ENCODE data around the gene PLA2G4A.

Gene PLA2G4A

DNA sequence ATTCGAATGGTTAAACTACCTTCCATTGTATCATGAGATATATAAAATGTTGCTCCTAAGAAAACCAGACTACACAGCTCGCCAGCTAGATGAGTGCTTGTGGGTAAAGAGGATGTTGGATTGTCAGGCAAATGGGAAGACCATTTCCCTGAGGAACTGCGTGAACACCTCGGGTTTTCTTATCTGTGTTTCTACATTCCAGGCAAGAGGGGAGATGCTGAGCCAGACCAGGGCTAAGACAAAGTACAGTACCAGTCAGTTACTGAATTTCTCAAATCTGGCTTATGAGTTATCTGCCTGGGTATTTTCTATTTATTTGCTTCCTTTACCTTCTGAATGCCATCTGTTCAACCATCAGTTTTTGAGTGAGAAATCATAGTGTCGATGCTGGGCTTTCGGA lies 170.8 kb downstream of the PLA2G4A start:
- H3K27ac ChIP-seq (ENCODE audit: low read depth, low read length, poor library complexity, severe bottlenecking), result no peak overlapping the region
- H3K27me3 ChIP-seq (ENCODE audit: insufficient read depth, low read length), result no peaks in the 10 kb centered on the region
- H3K4me3 ChIP-seq (ENCODE audit: low read depth, low read length, poor library complexity, severe bottlenecking), result no peak overlapping the region
- H3K9me3 ChIP-seq (ENCODE audit: low read length), result no peaks in the 10 kb centered on the region
- no peaks in the 10 kb centered on the region for H3K36me3 ChIP-seq (ENCODE audit: insufficient read depth, low read length)
- no peaks in the 10 kb centered on the region for H3K9me2 ChIP-seq (ENCODE audit: low read depth, low read length)
- H4K20me1 ChIP-seq (ENCODE audit: insufficient read depth, low read length), result no peaks in the 10 kb centered on the region
- H2AFZ ChIP-seq (ENCODE audit: low read length), result no peak overlapping the region
- TF ChIP-seq, protein P1, sequence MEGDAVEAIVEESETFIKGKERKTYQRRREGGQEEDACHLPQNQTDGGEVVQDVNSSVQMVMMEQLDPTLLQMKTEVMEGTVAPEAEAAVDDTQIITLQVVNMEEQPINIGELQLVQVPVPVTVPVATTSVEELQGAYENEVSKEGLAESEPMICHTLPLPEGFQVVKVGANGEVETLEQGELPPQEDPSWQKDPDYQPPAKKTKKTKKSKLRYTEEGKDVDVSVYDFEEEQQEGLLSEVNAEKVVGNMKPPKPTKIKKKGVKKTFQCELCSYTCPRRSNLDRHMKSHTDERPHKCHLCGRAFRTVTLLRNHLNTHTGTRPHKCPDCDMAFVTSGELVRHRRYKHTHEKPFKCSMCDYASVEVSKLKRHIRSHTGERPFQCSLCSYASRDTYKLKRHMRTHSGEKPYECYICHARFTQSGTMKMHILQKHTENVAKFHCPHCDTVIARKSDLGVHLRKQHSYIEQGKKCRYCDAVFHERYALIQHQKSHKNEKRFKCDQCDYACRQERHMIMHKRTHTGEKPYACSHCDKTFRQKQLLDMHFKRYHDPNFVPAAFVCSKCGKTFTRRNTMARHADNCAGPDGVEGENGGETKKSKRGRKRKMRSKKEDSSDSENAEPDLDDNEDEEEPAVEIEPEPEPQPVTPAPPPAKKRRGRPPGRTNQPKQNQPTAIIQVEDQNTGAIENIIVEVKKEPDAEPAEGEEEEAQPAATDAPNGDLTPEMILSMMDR (IDR thresholded peaks at IDR 0.05; ENCODE audit: low read length), result no peak
- no peak for TF ChIP-seq EZH2 (IDR thresholded peaks at IDR 0.05; ENCODE audit: borderline replicate concordance, low read length)
- no peaks in the 10 kb centered on the region for H3F3A ChIP-seq (ENCODE audit: insufficient read depth, low read length)
- no peaks in the 10 kb centered on the region for H3K79me2 ChIP-seq (ENCODE audit: insufficient read depth, low read length)
- H3K9ac ChIP-seq (ENCODE audit: low read length), result no peak overlapping the region
- no peak overlapping the region for H3K4me2 ChIP-seq (ENCODE audit: low read length)
- no peaks in the 10 kb centered on the region for H3K4me1 ChIP-seq (ENCODE audit: insufficient read depth, low read length, severe bottlenecking)

DNA sequence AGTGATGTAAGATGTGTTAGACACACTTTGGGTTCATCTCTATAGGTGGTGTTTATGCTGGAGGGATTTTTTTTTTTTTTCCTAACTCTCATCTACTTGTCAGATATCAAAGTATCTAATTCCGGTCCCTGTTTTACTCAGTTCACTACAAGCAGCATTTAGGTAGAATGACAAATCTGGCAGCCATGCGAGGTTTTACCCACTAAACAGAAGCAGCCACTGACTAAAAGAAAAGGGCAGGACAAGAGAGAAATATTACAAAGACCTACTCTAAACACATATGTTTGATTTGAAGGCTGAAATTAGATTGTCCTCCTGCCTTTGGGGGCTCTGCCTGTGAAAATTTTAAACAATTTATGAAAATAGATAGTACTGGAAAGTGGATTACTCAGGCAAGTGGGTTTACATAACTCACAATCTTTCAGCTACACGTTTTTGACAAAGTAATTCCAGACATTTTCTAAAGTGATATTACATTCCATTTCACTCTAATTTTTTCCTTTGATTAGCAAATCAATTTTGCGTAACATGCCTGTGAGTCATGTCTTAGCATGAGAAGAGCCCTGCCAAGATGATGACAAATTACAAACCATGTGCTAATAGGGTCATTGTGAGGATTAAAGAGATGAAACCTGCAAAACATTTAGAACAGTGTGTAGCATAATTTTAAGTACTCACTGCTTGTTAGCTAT lies 172.6 kb downstream of the PLA2G4A start:
- Histone ChIP-seq H3K9me3 (ENCODE audit: low read length) (no peaks in the 10 kb centered on the region), H3K9ac (ENCODE audit: low read length) (no peak overlapping the region), H3K79me2 (ENCODE audit: insufficient read depth, low read length) (no peaks in the 10 kb centered on the region), H3K27ac (ENCODE audit: low read depth, low read length, poor library complexity, severe bottlenecking) (no peak overlapping the region), H3K27me3 (ENCODE audit: insufficient read depth, low read length) (no peaks in the 10 kb centered on the region), H3K9me2 (ENCODE audit: low read depth, low read length) (no peaks in the 10 kb centered on the region), H3K36me3 (ENCODE audit: insufficient read depth, low read length) (no peaks in the 10 kb centered on the region), H3K4me3 (ENCODE audit: low read depth, low read length, poor library complexity, severe bottlenecking) (no peak overlapping the region), H4K20me1 (ENCODE audit: insufficient read depth, low read length) (no peaks in the 10 kb centered on the region), H3K4me1 (ENCODE audit: insufficient read depth, low read length, severe bottlenecking) (no peaks in the 10 kb centered on the region), H3F3A (ENCODE audit: insufficient read depth, low read length) (no peaks in the 10 kb centered on the region), H3K4me2 (ENCODE audit: low read length) (no peak overlapping the region), H2AFZ (ENCODE audit: low read length) (no peak overlapping the region)
- TF ChIP-seq, protein P1 (IDR thresholded peaks at IDR 0.05; ENCODE audit: low read length), result no peak
- TF ChIP-seq EZH2 (IDR thresholded peaks at IDR 0.05; ENCODE audit: borderline replicate concordance, low read length), result no peak

DNA sequence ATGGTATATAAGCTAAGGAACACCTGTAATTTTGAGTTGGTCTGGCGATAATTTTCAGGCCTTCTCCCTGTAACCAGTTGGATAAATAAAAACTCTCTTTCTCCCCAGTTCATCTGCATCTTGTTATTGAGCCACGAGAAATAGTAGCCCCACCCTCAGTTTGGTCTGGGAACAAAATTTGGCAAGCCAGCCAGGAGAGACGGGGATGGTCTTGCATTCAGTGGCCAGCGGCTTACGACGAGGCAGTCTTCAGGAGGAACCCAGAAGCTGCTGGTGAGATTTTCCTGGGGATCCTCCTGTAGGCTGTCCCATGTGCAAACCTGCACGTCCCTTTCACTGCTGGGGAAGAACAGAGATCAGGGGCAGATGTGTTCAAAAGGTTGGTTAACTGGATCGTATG lies 174.6 kb downstream of the PLA2G4A start:
- H3K9me3 ChIP-seq (ENCODE audit: low read length), result 0 out of 2 replicates have a peak, but pooled peaks cover 2% of the 10 kb centered on the region
- no peaks in the 10 kb centered on the region for H3K36me3 ChIP-seq (ENCODE audit: insufficient read depth, low read length)
- H4K20me1 ChIP-seq (ENCODE audit: insufficient read depth, low read length), result no peaks in the 10 kb centered on the region

More for the DNA sequence above, 174.6 kb downstream of the PLA2G4A start:
- H3K27ac ChIP-seq (ENCODE audit: low read depth, low read length, poor library complexity, severe bottlenecking), result no peak overlapping the region
- H3K27me3 ChIP-seq (ENCODE audit: insufficient read depth, low read length), result no peaks in the 10 kb centered on the region
- H3K9me2 ChIP-seq (ENCODE audit: low read depth, low read length), result no peaks in the 10 kb centered on the region
- TF ChIP-seq, protein P1 (IDR thresholded peaks at IDR 0.05; ENCODE audit: low read length), result no peak
- TF ChIP-seq EZH2 (IDR thresholded peaks at IDR 0.05; ENCODE audit: borderline replicate concordance, low read length), result no peak
- H3K4me3 ChIP-seq (ENCODE audit: low read depth, low read length, poor library complexity, severe bottlenecking), result no peak overlapping the region
- H2AFZ ChIP-seq (ENCODE audit: low read length), result no peak overlapping the region
- H3F3A ChIP-seq (ENCODE audit: insufficient read depth, low read length), result no peaks in the 10 kb centered on the region
- no peaks in the 10 kb centered on the region for H3K4me1 ChIP-seq (ENCODE audit: insufficient read depth, low read length, severe bottlenecking)
- H3K9ac ChIP-seq (ENCODE audit: low read length), result no peak overlapping the region
- no peak overlapping the region for H3K4me2 ChIP-seq (ENCODE audit: low read length)
- no peaks in the 10 kb centered on the region for H3K79me2 ChIP-seq (ENCODE audit: insufficient read depth, low read length)

Data from OCI-LY1 (cell line).